GM18873 (cell line): ENCODE measurements around the gene CRABP1.

ENCODE experiments used
- ATAC-seq: cut with Tn5 transposase; IDR thresholded peaks from one replicate; pipeline ENCODE4 v1.9.1; 2021; ENCODE audit warnings: mild to moderate bottlenecking, moderate library complexity, moderate number of reproducible peaks; ENCODE audit not compliant: unreplicated experiment, low FRiP score

The CRABP1 gene

GRCh38 chr15:78343276-78344060 is 3.3 kb downstream of the CRABP1 start:
- ATAC-seq: no peak

- no peak for ATAC-seq
Observed at GRCh38 chr15:78345396-78346125, 5.4 kb downstream of the CRABP1 start.

DNA sequence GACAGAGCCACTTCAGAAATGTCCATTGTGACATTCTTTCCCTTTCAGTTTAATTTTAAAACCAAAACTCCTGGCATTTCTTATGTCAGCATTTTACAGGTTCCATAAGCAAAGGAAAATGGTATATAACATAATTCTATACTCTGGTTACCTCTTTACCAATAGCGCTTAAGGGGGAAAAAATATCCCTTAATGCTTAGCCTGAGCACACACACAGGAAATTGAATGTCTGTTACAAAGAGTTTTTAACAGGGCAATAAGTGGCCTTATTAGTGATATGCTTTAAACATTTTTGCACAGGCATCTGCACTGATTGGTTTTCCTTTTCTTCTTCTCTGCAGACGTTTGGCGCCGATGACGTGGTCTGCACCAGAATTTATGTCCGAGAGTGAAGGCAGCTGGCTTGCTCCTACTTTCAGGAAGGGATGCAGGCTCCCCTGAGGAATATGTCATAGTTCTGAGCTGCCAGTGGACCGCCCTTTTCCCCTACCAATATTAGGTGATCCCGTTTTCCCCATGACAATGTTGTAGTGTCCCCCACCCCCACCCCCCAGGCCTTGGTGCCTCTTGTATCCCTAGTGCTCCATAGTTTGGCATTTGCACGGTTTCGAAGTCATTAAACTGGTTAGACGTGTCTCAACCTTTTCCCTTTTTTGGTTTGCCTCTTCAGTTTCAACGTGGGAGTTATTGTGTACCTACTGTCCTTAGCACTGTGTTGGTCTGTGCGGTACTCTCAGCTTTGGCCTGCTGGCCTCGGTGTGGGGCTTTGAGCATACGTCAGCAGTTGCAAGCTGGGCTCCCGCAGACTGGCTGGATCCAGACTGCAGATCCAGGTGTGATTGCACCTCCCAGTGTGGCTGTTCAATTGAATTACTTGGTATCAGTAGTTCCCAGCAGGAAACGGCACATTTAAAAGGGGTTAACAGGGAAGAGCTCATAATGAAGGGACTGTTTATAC is 7.7 kb downstream of the CRABP1 start:
- ATAC-seq: no peak

GRCh38 chr15:78350058-78350457 is 9.9 kb downstream of the CRABP1 start:
- no peak for ATAC-seq

GRCh38 chr15:78351539-78351938 is 11.4 kb downstream of the CRABP1 start:
- ATAC-seq: no peak

- no peak for ATAC-seq
Observed at GRCh38 chr15:78353093-78353492, 12.9 kb downstream of the CRABP1 start.

GRCh38 chr15:78355177-78355576 is 15.0 kb downstream of the CRABP1 start:
- no peak for ATAC-seq

- ATAC-seq: no peak
Observed at GRCh38 chr15:78358102-78358870, 18.1 kb downstream of the CRABP1 start.

- no peak for ATAC-seq
Observed at GRCh38 chr15:78359041-78359808, 19.1 kb downstream of the CRABP1 start.

- ATAC-seq: no peak
Observed at GRCh38 chr15:78360367-78360801, 20.2 kb downstream of the CRABP1 start.

GRCh38 chr15:78360958-78361718 is 21.0 kb downstream of the CRABP1 start:
- no peak for ATAC-seq

DNA sequence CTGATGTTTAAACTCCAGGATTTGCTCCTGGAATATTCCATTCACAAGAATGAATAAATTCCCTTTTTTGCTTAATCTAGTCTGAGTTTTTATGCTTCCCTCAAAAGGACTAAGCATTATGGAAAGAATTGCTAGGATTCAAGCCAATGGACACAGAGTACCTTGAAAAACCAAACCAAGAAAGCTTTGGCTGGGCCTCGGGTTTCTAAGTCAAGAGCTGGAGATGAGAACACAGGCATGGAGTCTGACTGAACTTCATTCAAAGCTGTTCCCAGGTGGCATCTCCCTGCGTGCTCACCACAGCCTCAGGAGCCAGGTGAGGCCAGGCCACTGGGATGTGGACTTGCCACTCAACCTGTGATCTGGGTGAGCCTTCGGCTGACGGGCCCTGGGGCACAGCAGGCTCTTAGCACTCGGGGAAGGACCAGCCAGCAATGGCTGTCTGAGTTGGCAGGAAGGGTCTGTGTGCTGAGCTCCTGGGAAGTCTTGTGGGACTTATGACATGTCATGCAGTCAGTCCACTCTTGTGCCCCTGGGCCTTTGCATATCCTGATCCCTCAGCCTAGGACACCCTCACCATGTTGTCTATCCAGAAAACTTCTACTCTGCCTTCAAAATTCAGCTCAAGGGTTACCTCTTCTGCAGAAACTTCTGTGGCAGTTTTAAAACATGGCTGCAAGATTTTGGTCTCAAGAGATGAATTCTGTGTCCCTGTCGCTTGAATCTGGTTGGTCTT is 21.8 kb downstream of the CRABP1 start:
- no peak for ATAC-seq

DNA sequence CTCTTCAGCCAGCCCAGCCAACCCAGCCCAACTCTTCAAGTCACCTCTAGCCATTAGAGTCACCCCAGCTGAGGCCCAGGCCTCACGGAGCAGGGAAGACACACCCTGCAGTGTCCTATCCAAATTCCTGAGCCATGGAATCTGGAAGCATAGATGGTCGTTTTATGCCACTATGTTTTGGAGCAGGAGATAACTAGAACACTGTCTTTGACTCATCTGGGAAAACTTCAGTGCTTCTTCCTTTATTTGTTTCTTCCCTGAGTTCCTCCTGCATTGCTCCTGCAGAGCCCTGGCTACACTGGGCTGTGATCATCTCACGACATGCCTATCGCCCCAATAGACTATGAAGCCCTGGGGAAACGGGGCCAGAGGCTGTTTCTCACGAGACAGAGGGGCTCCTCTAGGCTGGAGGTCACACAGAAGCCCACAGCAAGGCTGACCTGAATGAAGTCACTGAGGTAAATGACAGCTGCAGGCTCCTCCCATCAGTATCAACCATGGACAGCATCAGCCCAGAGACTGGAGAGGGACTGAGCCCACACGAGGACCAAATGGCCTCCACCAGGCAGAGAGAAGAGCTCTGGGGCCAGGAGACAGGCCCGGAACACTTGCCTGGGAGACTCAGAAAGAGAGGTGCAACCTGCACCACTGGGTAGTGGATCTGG is 22.7 kb downstream of the CRABP1 start:
- ATAC-seq: no peak

DNA sequence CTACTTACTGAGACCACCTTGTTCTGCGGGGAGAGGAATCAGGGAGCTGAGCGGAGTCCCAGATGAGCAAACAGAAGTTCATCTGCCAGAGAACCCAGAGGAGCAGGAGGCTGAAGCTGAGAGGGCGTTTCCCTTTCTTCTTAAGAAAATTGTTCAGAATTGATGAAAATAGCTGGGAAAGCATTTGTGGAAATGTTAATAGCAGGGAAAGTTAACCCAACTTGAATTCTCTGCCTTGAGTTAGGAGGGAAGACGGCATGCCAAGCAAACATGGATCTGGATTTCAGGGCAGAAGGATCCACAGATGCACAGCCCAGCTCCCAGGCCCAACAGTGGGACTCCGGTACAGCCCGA is 23.2 kb downstream of the CRABP1 start:
- ATAC-seq: no peak

- ATAC-seq: no peak
Observed at GRCh38 chr15:78364233-78364632, 24.1 kb downstream of the CRABP1 start.

GRCh38 chr15:78365917-78366316 is 25.8 kb downstream of the CRABP1 start:
- no peak for ATAC-seq

GRCh38 chr15:78366342-78366741 is 26.2 kb downstream of the CRABP1 start:
- ATAC-seq: no peak
